Keratinocyte (primary cell): ENCODE results near the gene LCMT1. TPM values are rescaled to one million over a fixed set of nuclear protein-coding genes. Genes with fewer than 3 reads are reported as not detected.
"Not testable (repeated sequence)": the region's sequence is repeated elsewhere in the genome, so short reads cannot be mapped to it uniquely, and the experiment has no call there.

ENCODE experiments used
- DNase-seq: peaks from one replicate; pipeline ENCODE4 v3.0.0-alpha.2; 2011; ENCODE audit warnings: low read depth, missing footprints, low spot score
- FAIRE-seq: peaks from 2 replicates; lab custom pipeline; 2011; peaks lifted over from hg19 to GRCh38; lab: Jason Lieb, UNC
- H2AFZ ChIP-seq: 2 replicates; pipeline ENCODE4 v1.6.0; 2012; ENCODE audit warnings: low read length, control low read depth, inconsistent platforms; ENCODE audit not compliant: control insufficient read depth
- H3K27ac ChIP-seq: 2 replicates; pipeline ENCODE4 v1.5.1; 2011; ENCODE audit warnings: low read length; ENCODE audit not compliant: control insufficient read depth, insufficient read depth
- H3K27me3 ChIP-seq: 3 replicates; pipeline ENCODE4 v1.6.0; 2011; ENCODE audit warnings: low read length; ENCODE audit not compliant: control insufficient read depth, insufficient read depth; ENCODE audit errors: extremely low read depth
- H3K36me3 ChIP-seq, 2 experiments: 2 replicates in 1 of 2; 3 replicates in 1 of 2; pipeline ENCODE4 v1.5.1; 2011; ENCODE audit warnings: low read length in 2 of 2, mild to moderate bottlenecking in 1 of 2; ENCODE audit not compliant: control insufficient read depth in 2 of 2, insufficient read depth in 2 of 2; ENCODE audit errors: extremely low read depth in 1 of 2
- H3K4me1 ChIP-seq: 3 replicates; pipeline ENCODE4 v1.5.1; 2011; ENCODE audit warnings: low read length; ENCODE audit not compliant: control insufficient read depth, insufficient read depth; ENCODE audit errors: extremely low read depth
- H3K4me2 ChIP-seq: 3 replicates; pipeline ENCODE4 v1.6.0; 2011; ENCODE audit warnings: low read depth, low read length; ENCODE audit not compliant: control insufficient read depth, insufficient read depth; ENCODE audit errors: extremely low read depth
- H3K4me3 ChIP-seq, 3 experiments: fragments of 200-600 bp in 1 of 3; sonication (generic) in 1 of 3; 2 replicates in 2 of 3; 3 replicates in 1 of 3; pipeline ENCODE4 v1.5.1; 2011 to 2016; ENCODE audit warnings: low read length in 3 of 3, mild to moderate bottlenecking in 3 of 3, control low read depth in 2 of 3, inconsistent platforms in 1 of 3, low read depth in 1 of 3, mixed read lengths in 1 of 3, mixed run types in 1 of 3, moderate library complexity in 1 of 3; ENCODE audit not compliant: control insufficient read depth in 2 of 3, insufficient read depth in 2 of 3; ENCODE audit errors: extremely low read depth in 1 of 3
- H3K79me2 ChIP-seq: 2 replicates; pipeline ENCODE4 v1.6.0; 2012; ENCODE audit warnings: low read length; ENCODE audit not compliant: control insufficient read depth, insufficient read depth
- H3K9ac ChIP-seq: 3 replicates; pipeline ENCODE4 v1.6.0; 2011; ENCODE audit warnings: low read length; ENCODE audit not compliant: control insufficient read depth, insufficient read depth; ENCODE audit errors: extremely low read depth
- H3K9me1 ChIP-seq: 3 replicates; pipeline ENCODE4 v1.6.0; 2011; ENCODE audit warnings: low read length; ENCODE audit not compliant: control insufficient read depth, insufficient read depth; ENCODE audit errors: extremely low read depth
- H3K9me3 ChIP-seq: 2 replicates; pipeline ENCODE4 v1.5.1; 2012; ENCODE audit warnings: low read depth, low read length; ENCODE audit not compliant: control insufficient read depth
- H4K20me1 ChIP-seq: 3 replicates; pipeline ENCODE4 v1.6.0; 2011; ENCODE audit warnings: low read length; ENCODE audit not compliant: control insufficient read depth, insufficient read depth; ENCODE audit errors: extremely low read depth
- CTCF ChIP-seq, 3 experiments: IDR thresholded peaks in 1 of 3; conservative IDR thresholded peaks in 1 of 3; optimal IDR thresholded peaks in 1 of 3; 2 replicates in 2 of 3; 3 replicates in 1 of 3; pipeline versions ENCODE3 to v1.5.1; 2011; ENCODE audit warnings: low read length in 3 of 3, mild to moderate bottlenecking in 3 of 3, moderate library complexity in 2 of 3, control low read depth in 1 of 3, inconsistent platforms in 1 of 3; ENCODE audit not compliant: insufficient read depth in 2 of 3; ENCODE audit errors: extremely low read depth in 1 of 3
- EZH2 ChIP-seq: IDR thresholded peaks from one replicate; pipeline ENCODE4 v1.6.1; 2012; ENCODE audit warnings: inconsistent platforms, mild to moderate bottlenecking, low read length, moderate library complexity
- dilution Hi-C: fragments of 300-500 bp; cut with MboI; formaldehyde crosslinking; loops from one replicate; pipeline ENCODE4 v1.7.0; 2020; ENCODE audit warnings: low sequenced_read_pairs; ENCODE audit not compliant: extremely low pct_ligation_motif_present
- polyA plus RNA-seq, 5 experiments: library from polyadenylated mRNA; depleted of rRNA in 3 of 5; stranded (reverse) in 3 of 5; stranded (forward) in 1 of 5; unstranded in 1 of 5; fragments of >200 nt; gene quantifications; 1 replicate in 1 of 5; 2 replicates in 3 of 5; 3 replicates in 1 of 5; pipeline versions ENCODE4 v1.2.1 to v1.2.3, GENCODE V29; 2011 to 2012; ENCODE audit warnings: missing spikeins in 2 of 5, low read depth in 1 of 5, low replicate concordance in 1 of 5

LCMT1 gene
- polyA plus RNA-seq, 1 donor (not counting 4 experiments of a cell fraction or from before 2014, with no cell fraction given): 30.3 TPM

DNA sequence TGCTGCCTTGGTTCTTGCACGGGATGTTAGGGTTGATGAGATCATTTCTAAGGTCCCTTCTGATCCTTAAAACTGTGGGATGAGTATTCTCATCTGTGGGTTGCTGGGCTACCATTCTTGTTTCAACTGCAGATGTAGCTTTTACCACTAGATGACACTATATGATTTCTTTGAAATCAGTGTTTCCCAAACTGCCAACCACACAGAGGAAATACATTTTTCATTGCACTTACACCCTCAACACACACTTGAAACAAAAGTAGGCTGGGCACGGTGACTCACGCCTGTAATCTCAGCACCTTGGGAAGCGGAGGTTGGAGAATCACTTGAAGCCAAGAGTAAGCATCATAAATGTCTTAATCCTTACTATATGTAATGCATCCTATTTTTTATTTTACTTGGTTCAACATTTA, 15.3 kb downstream of the LCMT1 start:
- Histone ChIP-seq H3K9me1 (no peaks in the 10 kb centered on the region), H3K9ac (peak overlapping the region; percentile 4), H4K20me1 (peaks cover 5% of the 10 kb centered on the region), H3K27me3 (no peaks in the 10 kb centered on the region), H3K9me3 (no peaks in the 10 kb centered on the region), H3K27ac (peak overlapping the region; percentile 48), H3K4me1 (peaks cover 13% of the 10 kb centered on the region), H3K4me3 (no peak overlapping the region), H3K36me3 (peaks cover 8 to 9% of the 10 kb centered on the region in 2 experiments), H3K79me2 (peaks cover 6% of the 10 kb centered on the region), H3K4me2 (no peak overlapping the region), H2AFZ (no peak overlapping the region)
- DNase-seq (peak; percentile 72), FAIRE-seq (peak; percentile 78)
- dilution Hi-C loops: no loop called here
- TF ChIP-seq CTCF (optimal IDR thresholded peaks at IDR 0.05 in 1 of 3, IDR thresholded peaks at IDR 0.05 in 1 of 3, conservative IDR thresholded peaks at IDR 0.05 in 1 of 3; ENCODE audit: extremely low read depth in 1 of 3, insufficient read depth in 2 of 3, low read length in 3 of 3): peak; percentile 19 to 79 (median 57)
- TF ChIP-seq EZH2: no peak

DNA sequence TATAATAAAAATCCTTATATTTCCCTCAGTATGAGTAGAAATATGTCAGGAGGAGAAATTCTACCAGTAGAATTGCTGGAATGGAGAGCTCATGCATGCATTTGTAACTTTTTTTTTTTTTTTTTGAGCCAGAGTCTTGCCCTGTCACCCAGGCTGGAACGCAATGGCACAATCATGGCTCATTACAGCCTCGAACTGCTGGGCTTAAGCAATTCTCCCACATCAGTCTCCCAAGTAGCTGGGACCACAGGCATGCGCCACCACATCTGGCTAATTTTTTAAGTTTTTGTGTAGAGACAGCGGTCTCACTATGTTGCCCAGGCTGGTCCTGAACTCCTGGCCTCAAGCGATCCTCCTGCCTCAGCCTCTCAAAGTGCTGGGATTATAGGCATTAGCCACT, 21.2 kb downstream of the LCMT1 start:
- H4K20me1 ChIP-seq, H3K9ac ChIP-seq, H3K4me3 ChIP-seq, DNase-seq, H3K9me1 ChIP-seq, H3K27ac ChIP-seq, H3K4me2 ChIP-seq, H3K27me3 ChIP-seq, H3K79me2 ChIP-seq, H3K4me1 ChIP-seq, H2AFZ ChIP-seq, H3K9me3 ChIP-seq, dilution Hi-C loops, FAIRE-seq: not testable (repeated sequence)
- peaks cover 8 to 14% of the 10 kb centered on the region in 2 experiments for H3K36me3 ChIP-seq

- Histone ChIP-seq H3K27ac (no peak overlapping the region), H3K4me1 (no peaks in the 10 kb centered on the region), H3K9ac (no peak overlapping the region), H3K4me3 (no peak overlapping the region), H4K20me1 (no peaks in the 10 kb centered on the region), H3K27me3 (no peaks in the 10 kb centered on the region), H3K36me3 (peaks cover 8 to 13% of the 10 kb centered on the region in 2 experiments), H3K9me3 (no peaks in the 10 kb centered on the region), H3K79me2 (no peaks in the 10 kb centered on the region), H3K9me1 (no peaks in the 10 kb centered on the region), H3K4me2 (no peak overlapping the region), H2AFZ (no peak overlapping the region)
- FAIRE-seq (no peak), DNase-seq (no peak)
- no peak for TF ChIP-seq EZH2
- no peak for TF ChIP-seq CTCF (optimal IDR thresholded peaks at IDR 0.05 in 1 of 3, IDR thresholded peaks at IDR 0.05 in 1 of 3, conservative IDR thresholded peaks at IDR 0.05 in 1 of 3; ENCODE audit: extremely low read depth in 1 of 3, insufficient read depth in 2 of 3, low read length in 3 of 3)
- dilution Hi-C loops: no loop called here
Observed at GRCh38 chr16:25134166-25134700, 22.7 kb downstream of the LCMT1 start.
